HepG2 (cell line): ENCODE measurements around the gene TTC24. TPM values are rescaled to one million over a fixed set of nuclear protein-coding genes. Genes with fewer than 3 reads are reported as not detected.

Experiments
- ATAC-seq: fragments of 200-7000 bp; cut with Tn5 transposase; 3 replicates; pipeline ENCODE4 v1.9.1; 2020; ENCODE audit warnings: mild to moderate bottlenecking, moderate library complexity
- BruUV-seq: library from RNA; stranded (reverse); fragments of 400-500 nt; replicated peaks from 2 replicates; lab custom pipeline; 2021; lab: Mats Ljungman, UMichigan
- CTCF ChIA-PET: fragments of 300-600 bp; formaldehyde crosslinking; extraction: SDS; loops from one replicate; lab custom pipeline; 2021; ENCODE audit warnings: low total read pairs, inconsistent platforms, low intra/inter-chr PET ratio; lab: Yijun Ruan, JAX
- POLR2A ChIA-PET: fragments of 350-600 bp; sonication (Branson Sonifier 250); formaldehyde crosslinking; loops from one replicate; lab custom pipeline; 2020; ENCODE audit warnings: antibody characterized with exemption, inconsistent platforms; lab: Yijun Ruan, JAX
- DNase-seq: peaks from one replicate; pipeline ENCODE4 v3.0.0-alpha.2; 2015; ENCODE audit warnings: low spot score
- FAIRE-seq: peaks from 3 replicates; lab custom pipeline; 2011; peaks lifted over from hg19 to GRCh38; lab: Jason Lieb, UNC
- H2AFZ ChIP-seq: one replicate; pipeline ENCODE4 v1.6.1; 2011; ENCODE audit warnings: low read length, inconsistent platforms
- H3K27ac ChIP-seq: fragments of 300-600 bp; 3 replicates; pipeline ENCODE4 v1.8.0; 2011; ENCODE audit warnings: mixed run types, mild to moderate bottlenecking, mixed read lengths, low read length, inconsistent platforms; ENCODE audit not compliant: insufficient read depth; ENCODE audit errors: extremely low read length
- H3K27me3 ChIP-seq, 2 experiments: fragments of 200-600 bp in 1 of 2; 2 replicates in 1 of 2; 3 replicates in 1 of 2; pipeline versions ENCODE4 v1.6.0 to v1.8.0; 2011; ENCODE audit warnings: low read length in 2 of 2, mild to moderate bottlenecking in 2 of 2, moderate library complexity in 2 of 2, inconsistent platforms in 1 of 2; ENCODE audit not compliant: insufficient read depth in 2 of 2, control insufficient read depth in 1 of 2
- H3K36me3 ChIP-seq, 2 experiments: fragments of 200-600 bp in 1 of 2; replicated peaks in 1 of 2; 2 replicates in 1 of 2; 3 replicates in 1 of 2; pipeline versions ENCODE4 v1.5.1 to v1.8.0; 2011; ENCODE audit warnings: low read length in 2 of 2, inconsistent platforms in 1 of 2; ENCODE audit not compliant: insufficient read depth in 2 of 2, control insufficient read depth in 1 of 2
- H3K4me1 ChIP-seq: 2 replicates; pipeline ENCODE4 v1.5.1; 2012; ENCODE audit warnings: low read length, inconsistent platforms; ENCODE audit not compliant: insufficient read depth
- H3K4me2 ChIP-seq: 2 replicates; pipeline ENCODE4 v1.6.0; 2011; ENCODE audit warnings: low read depth, low read length, inconsistent platforms
- H3K4me3 ChIP-seq, 3 experiments: fragments of 200-600 bp in 1 of 3; sonication (generic), shearing (Covaris generic) in 1 of 3; replicated peaks in 1 of 3; 2 replicates each; pipeline ENCODE4 v1.5.1; 2011 to 2016; ENCODE audit warnings: low read length in 3 of 3, inconsistent platforms in 2 of 3, low read depth in 2 of 3, mild to moderate bottlenecking in 2 of 3, control low read depth in 1 of 3, mixed read lengths in 1 of 3; ENCODE audit not compliant: insufficient read depth in 1 of 3
- H3K79me2 ChIP-seq: one replicate; pipeline ENCODE4 v1.6.1; 2011; ENCODE audit warnings: low read length, inconsistent platforms; ENCODE audit not compliant: insufficient read depth
- H3K9ac ChIP-seq: 2 replicates; pipeline ENCODE4 v1.6.0; 2011; ENCODE audit warnings: mild to moderate bottlenecking, low read depth, low read length, inconsistent platforms; ENCODE audit not compliant: insufficient read depth
- H3K9me3 ChIP-seq: 2 replicates; pipeline ENCODE4 v1.5.1; 2012; ENCODE audit warnings: mild to moderate bottlenecking, low read length
- H4K20me1 ChIP-seq: 2 replicates; pipeline ENCODE4 v1.6.0; 2011; ENCODE audit warnings: inconsistent platforms, mild to moderate bottlenecking, low read length, moderate library complexity; ENCODE audit not compliant: insufficient read depth
- CREB1 ChIP-seq, 2 experiments: fragments of 450-650 bp in 1 of 2; IDR thresholded peaks; 2 replicates each; pipeline ENCODE4 v1.6.1; 2016 to 2017; ENCODE audit warnings: control low read depth in 1 of 2, mild to moderate bottlenecking in 1 of 2, missing compliant biosample characterization in 1 of 2, missing genetic modification characterization in 1 of 2
- ETV6 ChIP-seq: sonication (generic); formaldehyde crosslinking; conservative IDR thresholded peaks from 2 replicates; pipeline ENCODE4 v1.4.0; 2020; ENCODE audit warnings: missing genetic modification reagents
- IKZF1 ChIP-seq: fragments of 450-650 bp; IDR thresholded peaks from 2 replicates; pipeline ENCODE4 v1.7.1; 2016
- NFKB2 ChIP-seq: sonication (generic); formaldehyde crosslinking; IDR thresholded peaks from 2 replicates; pipeline ENCODE4 v1.4.0; 2020; ENCODE audit warnings: missing genetic modification reagents, borderline replicate concordance
- RAD21 ChIP-seq: fragments of 450-650 bp; formaldehyde crosslinking; IDR thresholded peaks from 2 replicates; pipeline ENCODE4 v1.5.0; 2020; ENCODE audit warnings: mild to moderate bottlenecking
- STAG1 ChIP-seq: sonication (generic); formaldehyde crosslinking; IDR thresholded peaks from 2 replicates; pipeline ENCODE4 v1.4.0; 2020; ENCODE audit warnings: missing genetic modification reagents
- XRCC5 ChIP-seq: fragments of 200-400 bp; formaldehyde crosslinking; optimal IDR thresholded peaks from 2 replicates; pipeline ENCODE3; 2017; ENCODE audit warnings: mild to moderate bottlenecking, low read length
- ZEB1 ChIP-seq: IDR thresholded peaks from 2 replicates; pipeline ENCODE4 v1.6.1; 2012; ENCODE audit warnings: mild to moderate bottlenecking, low read depth, inconsistent platforms; ENCODE audit not compliant: insufficient replicate concordance
- ZNF207 ChIP-seq: fragments of 450-650 bp; IDR thresholded peaks from 2 replicates; pipeline ENCODE4 v1.6.1; 2016; ENCODE audit warnings: antibody characterized with exemption, borderline replicate concordance
- ZNF430 ChIP-seq: sonication (generic); formaldehyde crosslinking; IDR thresholded peaks from 2 replicates; pipeline ENCODE4 v1.9.0; 2021; ENCODE audit warnings: mild to moderate bottlenecking, missing genetic modification reagents
- ZNF768 ChIP-seq: sonication (generic); formaldehyde crosslinking; IDR thresholded peaks from 2 replicates; pipeline ENCODE4 v1.4.0; 2020; ENCODE audit warnings: missing genetic modification reagents
- WGBS: methylation state at CpG from one replicate; pipeline ENCODE4 v1.1.6; 2017; ENCODE audit warnings: low lambda C conversion rate; 5-methylcytosine and 5-hydroxymethylcytosine counted together
- in situ Hi-C: cut with HindIII; loops from 2 replicates; pipeline ENCODE4 v1.10.0; 2017; ENCODE audit warnings: low pct_unique_long_range_greater_than_20kb; ENCODE audit not compliant: extremely low pct_ligation_motif_present
- intact Hi-C: fragments of 100-400 bp; cut with micrococcal nuclease; formaldehyde crosslinking; loops from one replicate; pipeline ENCODE4 v1.10.0; 2022; ENCODE audit not compliant: unreplicated experiment
- polyA plus RNA-seq, 8 experiments: library from polyadenylated mRNA; depleted of rRNA in 3 of 8; stranded (reverse) in 7 of 8; unstranded in 1 of 8; fragments of >200 nt; fragmentation: Illumina TruSeq in 4 of 8; extraction: Trizol in 4 of 8; gene quantifications; 2 replicates each; pipeline versions ENCODE4 v1.2.1 to v1.2.3, GENCODE V29; 2011 to 2016; ENCODE audit warnings: low read depth in 4 of 8, missing spikeins in 1 of 8, mixed read lengths in 1 of 8; ENCODE audit not compliant: insufficient read depth in 1 of 8
- total RNA-seq, 5 experiments: library from RNA; depleted of rRNA; stranded (reverse); fragments of >200 nt; fragmentation: Illumina TruSeq; extraction: Trizol; gene quantifications; 2 replicates each; pipeline ENCODE4 v1.2.3, GENCODE V29; 2016; ENCODE audit warnings: low read depth in 1 of 5
- TF ChIP-seq, protein P1 (sequence below): IDR thresholded peaks from 2 replicates; pipeline ENCODE4 v1.6.1; 2012; ENCODE audit warnings: low read depth, low read length, improper control_type of control experiment
- TF ChIP-seq, protein P2 (sequence below): sonication (generic); formaldehyde crosslinking; IDR thresholded peaks from 2 replicates; pipeline ENCODE4 v1.5.0; 2020; ENCODE audit warnings: mild to moderate bottlenecking, missing genetic modification reagents, moderate library complexity
- TF ChIP-seq, protein P3 (sequence below): sonication (generic); formaldehyde crosslinking; IDR thresholded peaks from 2 replicates; pipeline ENCODE4 v1.5.1; 2020; ENCODE audit warnings: missing genetic modification reagents, mild to moderate bottlenecking, borderline replicate concordance
- TF ChIP-seq, protein P4 (sequence below): sonication (generic); formaldehyde crosslinking; IDR thresholded peaks from 2 replicates; pipeline ENCODE4 v1.4.0; 2020; ENCODE audit warnings: mild to moderate bottlenecking, missing genetic modification reagents
- TF ChIP-seq, protein P5 (sequence below): sonication (generic); formaldehyde crosslinking; IDR thresholded peaks from 2 replicates; pipeline ENCODE4 v1.4.0; 2020; ENCODE audit warnings: missing genetic modification reagents, mild to moderate bottlenecking, borderline replicate concordance

TTC24 gene
- total and polyA plus RNA-seq, 2 of the 13 experiments (the other 11 are each of a cell fraction or from before 2014, with no cell fraction given), result 0.13 to 0.18 TPM

DNA sequence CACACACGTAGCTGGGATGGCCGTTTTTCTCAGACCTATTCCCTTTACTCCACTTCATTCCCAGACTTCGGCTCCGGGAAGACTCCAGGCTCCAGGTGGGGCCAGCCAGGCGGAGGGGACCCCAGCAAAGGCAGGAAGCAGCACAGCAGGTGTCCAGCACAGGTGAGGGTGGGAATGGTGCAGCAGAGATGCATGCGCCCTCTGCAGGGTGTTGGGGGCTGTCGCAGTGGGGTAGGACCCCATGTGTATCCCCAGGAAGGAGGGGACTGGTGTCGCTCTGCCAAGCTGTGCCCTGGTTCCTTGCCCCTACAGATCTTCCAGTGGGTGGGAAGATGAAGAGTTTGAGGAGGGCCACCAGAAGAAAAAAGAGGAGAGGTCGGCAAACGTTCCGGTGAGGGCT, 5.3 kb downstream of the TTC24 start (continued):
- TF ChIP-seq XRCC5, result peak; percentile 44
- TF ChIP-seq RAD21, result 0 out of 2 replicates have a peak, but pooled peaks have one; percentile 12
- peak; percentile 52 for TF ChIP-seq ZEB1
- peak; percentile 42; the same call in 1 of the 2 replicates for TF ChIP-seq ZNF768 (CRISPR knock-in tag)
- TF ChIP-seq, protein P1, sequence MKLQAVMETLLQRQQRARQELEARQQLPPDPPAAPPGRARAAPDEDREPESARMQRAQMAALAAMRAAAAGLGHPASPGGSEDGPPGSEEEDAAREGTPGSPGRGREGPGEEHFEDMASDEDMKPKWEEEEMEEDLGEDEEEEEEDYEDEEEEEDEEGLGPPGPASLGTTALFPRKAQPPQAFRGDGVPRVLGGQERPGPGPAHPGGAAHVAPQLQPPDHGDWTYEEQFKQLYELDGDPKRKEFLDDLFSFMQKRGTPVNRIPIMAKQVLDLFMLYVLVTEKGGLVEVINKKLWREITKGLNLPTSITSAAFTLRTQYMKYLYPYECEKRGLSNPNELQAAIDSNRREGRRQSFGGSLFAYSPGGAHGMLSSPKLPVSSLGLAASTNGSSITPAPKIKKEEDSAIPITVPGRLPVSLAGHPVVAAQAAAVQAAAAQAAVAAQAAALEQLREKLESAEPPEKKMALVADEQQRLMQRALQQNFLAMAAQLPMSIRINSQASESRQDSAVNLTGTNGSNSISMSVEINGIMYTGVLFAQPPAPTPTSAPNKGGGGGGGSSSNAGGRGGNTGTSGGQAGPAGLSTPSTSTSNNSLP, result no peak
- peak; percentile 48 for TF ChIP-seq STAG1 (CRISPR knock-in tag)
- TF ChIP-seq NFKB2 (CRISPR knock-in tag), result 0 out of 2 replicates have a peak, but pooled peaks have one; percentile 27
- TF ChIP-seq IKZF1, result no peak
- TF ChIP-seq, protein P2, sequence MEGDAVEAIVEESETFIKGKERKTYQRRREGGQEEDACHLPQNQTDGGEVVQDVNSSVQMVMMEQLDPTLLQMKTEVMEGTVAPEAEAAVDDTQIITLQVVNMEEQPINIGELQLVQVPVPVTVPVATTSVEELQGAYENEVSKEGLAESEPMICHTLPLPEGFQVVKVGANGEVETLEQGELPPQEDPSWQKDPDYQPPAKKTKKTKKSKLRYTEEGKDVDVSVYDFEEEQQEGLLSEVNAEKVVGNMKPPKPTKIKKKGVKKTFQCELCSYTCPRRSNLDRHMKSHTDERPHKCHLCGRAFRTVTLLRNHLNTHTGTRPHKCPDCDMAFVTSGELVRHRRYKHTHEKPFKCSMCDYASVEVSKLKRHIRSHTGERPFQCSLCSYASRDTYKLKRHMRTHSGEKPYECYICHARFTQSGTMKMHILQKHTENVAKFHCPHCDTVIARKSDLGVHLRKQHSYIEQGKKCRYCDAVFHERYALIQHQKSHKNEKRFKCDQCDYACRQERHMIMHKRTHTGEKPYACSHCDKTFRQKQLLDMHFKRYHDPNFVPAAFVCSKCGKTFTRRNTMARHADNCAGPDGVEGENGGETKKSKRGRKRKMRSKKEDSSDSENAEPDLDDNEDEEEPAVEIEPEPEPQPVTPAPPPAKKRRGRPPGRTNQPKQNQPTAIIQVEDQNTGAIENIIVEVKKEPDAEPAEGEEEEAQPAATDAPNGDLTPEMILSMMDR, result peak; percentile 75
- no peak for TF ChIP-seq ZNF207

DNA sequence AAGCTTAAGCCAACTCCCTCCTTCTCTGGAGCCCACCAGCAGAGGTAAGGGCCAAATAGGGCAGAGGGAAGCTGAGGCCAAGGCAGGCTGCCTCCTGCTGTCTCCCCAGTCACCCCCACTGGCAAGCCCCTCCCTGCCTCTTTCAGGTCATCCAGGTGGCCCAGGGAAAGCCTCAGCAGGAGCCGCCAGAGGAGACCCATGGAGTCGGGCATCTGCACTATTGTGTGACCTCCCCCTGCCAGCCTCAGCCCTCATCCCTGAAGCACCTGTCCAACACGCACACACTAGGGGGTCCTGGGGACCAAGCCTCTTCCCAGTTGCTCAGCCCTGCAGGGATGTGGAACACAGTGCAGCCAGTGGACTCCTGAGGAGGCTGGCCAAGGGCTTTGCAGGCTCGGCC, 6.8 kb downstream of the TTC24 start:
- H3K27ac ChIP-seq, result no peak overlapping the region
- ATAC-seq, result no peak
- intact Hi-C loops (no loop called here), in situ Hi-C loops (no loop called here)
- WGBS, result 18% methylated on average over 1 of the region's 4 CpGs
- H3K4me3 ChIP-seq, result no peak overlapping the region
- FAIRE-seq, result no peak
- ChIA-PET POLR2A (no interaction called here), CTCF (interaction anchor here (5.8 kb wide), 1 partner anchor 22 kb away, joined by 86 read pairs; no protein-coding TSS in a partner anchor)
- no peak overlapping the region for H3K9ac ChIP-seq
- H3K9me3 ChIP-seq, result no peaks in the 10 kb centered on the region
- no TSS peak for BruUV-seq
- H4K20me1 ChIP-seq, result no peaks in the 10 kb centered on the region
- H3K79me2 ChIP-seq, result no peaks in the 10 kb centered on the region
- no peaks in the 10 kb centered on the region for H3K36me3 ChIP-seq
- no peak overlapping the region for H3K4me2 ChIP-seq
- H3K27me3 ChIP-seq, result peaks cover 6 to 22% of the 10 kb centered on the region in 2 experiments; a peak in 4 of 5 replicates
- peaks cover 24% of the 10 kb centered on the region for H3K4me1 ChIP-seq
- H2AFZ ChIP-seq, result no peak overlapping the region
- DNase-seq, result no peak
- TF ChIP-seq, protein P3, sequence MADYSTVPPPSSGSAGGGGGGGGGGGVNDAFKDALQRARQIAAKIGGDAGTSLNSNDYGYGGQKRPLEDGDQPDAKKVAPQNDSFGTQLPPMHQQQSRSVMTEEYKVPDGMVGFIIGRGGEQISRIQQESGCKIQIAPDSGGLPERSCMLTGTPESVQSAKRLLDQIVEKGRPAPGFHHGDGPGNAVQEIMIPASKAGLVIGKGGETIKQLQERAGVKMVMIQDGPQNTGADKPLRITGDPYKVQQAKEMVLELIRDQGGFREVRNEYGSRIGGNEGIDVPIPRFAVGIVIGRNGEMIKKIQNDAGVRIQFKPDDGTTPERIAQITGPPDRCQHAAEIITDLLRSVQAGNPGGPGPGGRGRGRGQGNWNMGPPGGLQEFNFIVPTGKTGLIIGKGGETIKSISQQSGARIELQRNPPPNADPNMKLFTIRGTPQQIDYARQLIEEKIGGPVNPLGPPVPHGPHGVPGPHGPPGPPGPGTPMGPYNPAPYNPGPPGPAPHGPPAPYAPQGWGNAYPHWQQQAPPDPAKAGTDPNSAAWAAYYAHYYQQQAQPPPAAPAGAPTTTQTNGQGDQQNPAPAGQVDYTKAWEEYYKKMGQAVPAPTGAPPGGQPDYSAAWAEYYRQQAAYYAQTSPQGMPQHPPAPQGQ, result no peak
- TF ChIP-seq, protein P4, sequence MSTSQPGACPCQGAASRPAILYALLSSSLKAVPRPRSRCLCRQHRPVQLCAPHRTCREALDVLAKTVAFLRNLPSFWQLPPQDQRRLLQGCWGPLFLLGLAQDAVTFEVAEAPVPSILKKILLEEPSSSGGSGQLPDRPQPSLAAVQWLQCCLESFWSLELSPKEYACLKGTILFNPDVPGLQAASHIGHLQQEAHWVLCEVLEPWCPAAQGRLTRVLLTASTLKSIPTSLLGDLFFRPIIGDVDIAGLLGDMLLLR (CRISPR knock-in tag), result no peak
- TF ChIP-seq ETV6 (CRISPR knock-in tag) (no peak), CREB1 (IDR thresholded peaks at IDR 0.05) (no peak), CREB1 (CRISPR knock-in tag; IDR thresholded peaks at IDR 0.05) (no peak), ZNF430 (CRISPR knock-in tag) (no peak)
- TF ChIP-seq, protein P5, sequence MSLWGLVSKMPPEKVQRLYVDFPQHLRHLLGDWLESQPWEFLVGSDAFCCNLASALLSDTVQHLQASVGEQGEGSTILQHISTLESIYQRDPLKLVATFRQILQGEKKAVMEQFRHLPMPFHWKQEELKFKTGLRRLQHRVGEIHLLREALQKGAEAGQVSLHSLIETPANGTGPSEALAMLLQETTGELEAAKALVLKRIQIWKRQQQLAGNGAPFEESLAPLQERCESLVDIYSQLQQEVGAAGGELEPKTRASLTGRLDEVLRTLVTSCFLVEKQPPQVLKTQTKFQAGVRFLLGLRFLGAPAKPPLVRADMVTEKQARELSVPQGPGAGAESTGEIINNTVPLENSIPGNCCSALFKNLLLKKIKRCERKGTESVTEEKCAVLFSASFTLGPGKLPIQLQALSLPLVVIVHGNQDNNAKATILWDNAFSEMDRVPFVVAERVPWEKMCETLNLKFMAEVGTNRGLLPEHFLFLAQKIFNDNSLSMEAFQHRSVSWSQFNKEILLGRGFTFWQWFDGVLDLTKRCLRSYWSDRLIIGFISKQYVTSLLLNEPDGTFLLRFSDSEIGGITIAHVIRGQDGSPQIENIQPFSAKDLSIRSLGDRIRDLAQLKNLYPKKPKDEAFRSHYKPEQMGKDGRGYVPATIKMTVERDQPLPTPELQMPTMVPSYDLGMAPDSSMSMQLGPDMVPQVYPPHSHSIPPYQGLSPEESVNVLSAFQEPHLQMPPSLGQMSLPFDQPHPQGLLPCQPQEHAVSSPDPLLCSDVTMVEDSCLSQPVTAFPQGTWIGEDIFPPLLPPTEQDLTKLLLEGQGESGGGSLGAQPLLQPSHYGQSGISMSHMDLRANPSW, result no peak
